PFSK-1 (cell line): Measurements from ENCODE around the gene PBOV1.

Source experiments
- FOXP2 ChIP-seq: optimal IDR thresholded peaks from 2 replicates; pipeline ENCODE3; 2011; ENCODE audit warnings: borderline replicate concordance, control low read depth, inconsistent platforms; ENCODE audit not compliant: insufficient read depth; ENCODE audit errors: extremely low read length, extremely low read depth
- POLR2AphosphoS5 ChIP-seq: IDR thresholded peaks from 2 replicates; pipeline ENCODE4 v1.6.1; 2012; ENCODE audit warnings: low read depth, mild to moderate bottlenecking, control low read depth, low read length, moderate library complexity
- SIN3A ChIP-seq: IDR thresholded peaks from 2 replicates; pipeline ENCODE4 v1.6.1; 2012; ENCODE audit warnings: mild to moderate bottlenecking, low read length, moderate library complexity, borderline replicate concordance; ENCODE audit not compliant: insufficient read depth
- TAF1 ChIP-seq: IDR thresholded peaks from 2 replicates; pipeline ENCODE4 v1.6.1; 2012; ENCODE audit warnings: low read length, control low read depth, borderline replicate concordance; ENCODE audit not compliant: insufficient read depth
- TF ChIP-seq, protein P1 (sequence below), 2 experiments: IDR thresholded peaks; 2 replicates each; pipeline versions ENCODE4 v1.6.1 to v1.8.0; 2011 to 2012; ENCODE audit warnings: low read depth in 2 of 2, low read length in 2 of 2, control low read depth in 1 of 2, inconsistent platforms in 1 of 2, mild to moderate bottlenecking in 1 of 2, moderate library complexity in 1 of 2; ENCODE audit not compliant: insufficient read depth in 1 of 2

PBOV1 gene

DNA sequence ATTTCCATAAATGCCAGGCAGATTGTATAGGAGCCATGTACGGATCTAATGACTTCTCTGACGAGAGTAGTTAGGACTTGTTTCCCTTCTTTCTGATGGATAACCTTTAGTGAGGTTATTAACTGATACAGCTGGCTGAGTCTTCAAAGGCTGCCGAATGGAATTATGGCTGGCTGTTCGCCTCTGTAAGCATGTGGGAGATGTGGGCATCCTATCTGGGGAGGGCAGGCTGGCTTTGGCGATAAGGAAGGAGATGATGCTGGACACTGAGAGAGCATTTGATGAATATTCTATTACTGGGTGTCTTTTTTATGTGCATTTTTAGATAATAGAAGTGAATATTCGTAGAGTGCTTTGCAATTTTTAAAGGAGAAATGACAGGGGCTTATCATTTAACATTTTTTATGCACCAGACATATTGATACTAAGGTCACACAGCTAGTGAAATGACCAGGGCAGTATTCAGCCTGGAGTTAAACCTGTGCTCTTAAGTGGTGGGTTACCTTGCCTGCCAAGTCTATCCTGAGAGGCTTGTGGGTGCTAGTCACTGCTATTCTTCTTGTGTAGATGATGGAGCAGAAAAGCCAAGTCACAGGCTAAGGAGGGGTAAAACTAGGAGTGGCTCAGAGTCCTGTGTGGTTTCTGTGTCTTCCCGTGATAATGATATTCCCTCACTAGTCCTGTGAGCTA lies 3.1 kb downstream of the PBOV1 start:
- TF ChIP-seq FOXP2 (no peak), POLR2AphosphoS5 (no peak), TAF1 (no peak), SIN3A (no peak)
- TF ChIP-seq, protein P1, sequence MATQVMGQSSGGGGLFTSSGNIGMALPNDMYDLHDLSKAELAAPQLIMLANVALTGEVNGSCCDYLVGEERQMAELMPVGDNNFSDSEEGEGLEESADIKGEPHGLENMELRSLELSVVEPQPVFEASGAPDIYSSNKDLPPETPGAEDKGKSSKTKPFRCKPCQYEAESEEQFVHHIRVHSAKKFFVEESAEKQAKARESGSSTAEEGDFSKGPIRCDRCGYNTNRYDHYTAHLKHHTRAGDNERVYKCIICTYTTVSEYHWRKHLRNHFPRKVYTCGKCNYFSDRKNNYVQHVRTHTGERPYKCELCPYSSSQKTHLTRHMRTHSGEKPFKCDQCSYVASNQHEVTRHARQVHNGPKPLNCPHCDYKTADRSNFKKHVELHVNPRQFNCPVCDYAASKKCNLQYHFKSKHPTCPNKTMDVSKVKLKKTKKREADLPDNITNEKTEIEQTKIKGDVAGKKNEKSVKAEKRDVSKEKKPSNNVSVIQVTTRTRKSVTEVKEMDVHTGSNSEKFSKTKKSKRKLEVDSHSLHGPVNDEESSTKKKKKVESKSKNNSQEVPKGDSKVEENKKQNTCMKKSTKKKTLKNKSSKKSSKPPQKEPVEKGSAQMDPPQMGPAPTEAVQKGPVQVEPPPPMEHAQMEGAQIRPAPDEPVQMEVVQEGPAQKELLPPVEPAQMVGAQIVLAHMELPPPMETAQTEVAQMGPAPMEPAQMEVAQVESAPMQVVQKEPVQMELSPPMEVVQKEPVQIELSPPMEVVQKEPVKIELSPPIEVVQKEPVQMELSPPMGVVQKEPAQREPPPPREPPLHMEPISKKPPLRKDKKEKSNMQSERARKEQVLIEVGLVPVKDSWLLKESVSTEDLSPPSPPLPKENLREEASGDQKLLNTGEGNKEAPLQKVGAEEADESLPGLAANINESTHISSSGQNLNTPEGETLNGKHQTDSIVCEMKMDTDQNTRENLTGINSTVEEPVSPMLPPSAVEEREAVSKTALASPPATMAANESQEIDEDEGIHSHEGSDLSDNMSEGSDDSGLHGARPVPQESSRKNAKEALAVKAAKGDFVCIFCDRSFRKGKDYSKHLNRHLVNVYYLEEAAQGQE (IDR thresholded peaks at IDR 0.05; ENCODE audit: insufficient read depth in 1 of 2, low read depth in 2 of 2, low read length in 2 of 2), result no peak

- TF ChIP-seq FOXP2 (no peak), POLR2AphosphoS5 (no peak), SIN3A (no peak), TAF1 (no peak)
- TF ChIP-seq, protein P1 (IDR thresholded peaks at IDR 0.05; ENCODE audit: insufficient read depth in 1 of 2, low read depth in 2 of 2, low read length in 2 of 2), result no peak
Measured at GRCh38 chr6:138211601-138212000, 6.7 kb downstream of the PBOV1 start.

DNA sequence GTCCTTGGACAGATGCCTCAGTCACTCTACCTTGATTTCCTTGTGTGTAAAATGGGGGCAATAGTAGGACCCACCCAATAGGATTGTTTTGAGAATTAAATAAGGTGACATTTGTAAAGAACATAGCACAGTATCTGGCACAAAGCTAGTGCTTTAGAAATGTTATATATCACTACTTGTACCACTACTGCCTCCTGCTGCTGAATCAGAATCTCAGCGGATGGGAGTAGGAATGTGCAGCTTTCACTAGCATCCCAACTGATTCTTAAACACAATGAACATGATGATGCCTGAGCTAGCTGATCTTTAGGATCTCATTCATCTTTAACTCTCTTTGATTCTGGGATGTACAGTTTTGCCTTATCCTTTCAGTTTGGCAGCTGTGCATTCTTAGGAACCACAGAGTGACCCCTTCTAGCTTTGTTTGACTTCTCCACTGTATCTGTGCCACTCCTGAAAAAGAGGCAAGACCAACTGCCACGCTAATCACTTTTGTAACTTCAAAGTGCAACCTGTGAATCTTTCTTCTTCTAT lies 7.2 kb downstream of the PBOV1 start:
- TF ChIP-seq, protein P1 (IDR thresholded peaks at IDR 0.05; ENCODE audit: insufficient read depth in 1 of 2, low read depth in 2 of 2, low read length in 2 of 2), result no peak
- TF ChIP-seq SIN3A, result no peak
- TF ChIP-seq POLR2AphosphoS5, result no peak
- no peak for TF ChIP-seq FOXP2
- TF ChIP-seq TAF1, result no peak

DNA sequence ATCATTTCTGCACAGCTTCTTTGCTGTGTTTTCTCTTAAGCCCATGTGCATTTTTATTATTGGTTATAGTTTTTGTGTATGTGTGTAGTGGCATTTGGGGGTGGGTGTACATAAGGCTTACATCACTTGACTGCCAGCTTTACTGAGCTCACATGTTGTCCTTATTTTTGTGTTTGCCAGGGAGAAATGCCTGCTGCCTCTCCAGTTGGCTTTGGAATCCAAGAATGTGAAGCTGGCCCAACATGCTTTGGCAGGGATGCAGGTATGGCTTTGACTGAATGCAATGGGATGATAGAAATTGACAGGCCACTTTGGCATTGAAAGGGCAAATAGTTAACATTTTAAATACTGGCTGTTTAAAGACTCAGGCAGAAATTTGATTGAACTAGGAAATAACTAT lies 11.4 kb downstream of the PBOV1 start:
- TF ChIP-seq TAF1 (no peak), POLR2AphosphoS5 (no peak), FOXP2 (no peak), SIN3A (no peak)
- TF ChIP-seq, protein P1 (IDR thresholded peaks at IDR 0.05; ENCODE audit: insufficient read depth in 1 of 2, low read depth in 2 of 2, low read length in 2 of 2), result no peak
